H1 (cell line): ENCODE data around the gene NOL9. TPM values are rescaled to one million over a fixed set of nuclear protein-coding genes. Genes with fewer than 3 reads are reported as not detected.

Source experiments
- CTCF ChIA-PET: fragments of 300-600 bp; sonication (Branson Sonifier 250); formaldehyde crosslinking; loops from one replicate; lab custom pipeline; 2021; ENCODE audit not compliant: partially characterized antibody; lab: Charles Lee
- POLR2A ChIA-PET: fragments of 300-600 bp; sonication (Branson Sonifier 250); formaldehyde crosslinking; loops from one replicate; lab custom pipeline; 2021; ENCODE audit warnings: inconsistent platforms; ENCODE audit not compliant: partially characterized antibody; lab: Charles Lee
- DNase-seq, 2 experiments: peaks; one replicate each; pipeline versions ENCODE4 v3.0.0 to v3.0.0-alpha.2; 2010 to 2022; ENCODE audit warnings: low spot score in 2 of 2, low read depth in 1 of 2, mixed read lengths in 1 of 2
- FAIRE-seq: peaks from 2 replicates; lab custom pipeline; 2011; peaks lifted over from hg19 to GRCh38; lab: Jason Lieb, UNC
- H2AFZ ChIP-seq: 2 replicates; pipeline ENCODE4 v1.8.1; 2012; ENCODE audit warnings: low read length, inconsistent platforms
- H2AK5ac ChIP-seq: 2 replicates; pipeline ENCODE4 v1.6.1; 2013; ENCODE audit warnings: low read depth, low read length
- H2BK120ac ChIP-seq: replicated peaks from 2 replicates; pipeline ENCODE3; 2013; ENCODE audit warnings: low read depth, low read length, inconsistent platforms
- H2BK12ac ChIP-seq: 2 replicates; pipeline ENCODE4 v1.6.1; 2013; ENCODE audit warnings: low read depth, low read length
- H2BK15ac ChIP-seq: 2 replicates; pipeline ENCODE4 v1.6.1; 2013; ENCODE audit warnings: low read length
- H2BK20ac ChIP-seq: 2 replicates; pipeline ENCODE4 v1.6.1; 2013; ENCODE audit warnings: low read length
- H2BK5ac ChIP-seq: 2 replicates; pipeline ENCODE4 v1.6.1; 2013; ENCODE audit warnings: low read depth, low read length
- H3K14ac ChIP-seq: 2 replicates; pipeline ENCODE4 v1.6.1; 2013; ENCODE audit warnings: inconsistent platforms; ENCODE audit not compliant: insufficient read length
- H3K18ac ChIP-seq: 2 replicates; pipeline ENCODE4 v1.6.1; 2013; ENCODE audit warnings: low read length; ENCODE audit errors: extremely low read depth
- H3K23ac ChIP-seq: 2 replicates; pipeline ENCODE4 v1.6.1; 2013; ENCODE audit warnings: inconsistent platforms; ENCODE audit not compliant: insufficient read length
- H3K23me2 ChIP-seq: 2 replicates; pipeline ENCODE4 v1.6.1; 2013; ENCODE audit warnings: low read depth, low read length
- H3K27ac ChIP-seq: 2 replicates; pipeline ENCODE4 v1.6.1; 2011; ENCODE audit warnings: low read depth, low read length, inconsistent platforms
- H3K27me3 ChIP-seq, 4 experiments: replicated peaks in 1 of 4; 1 replicate in 1 of 4; 2 replicates in 3 of 4; pipeline versions ENCODE4 v1.6.1 to v1.8.1; 2011 to 2013; ENCODE audit warnings: low read length in 3 of 4, mild to moderate bottlenecking in 3 of 4, inconsistent platforms in 2 of 4, mixed read lengths in 2 of 4, moderate library complexity in 1 of 4; ENCODE audit not compliant: control insufficient read depth in 3 of 4, insufficient read depth in 3 of 4; ENCODE audit errors: extremely low read depth in 1 of 4
- H3K36me3 ChIP-seq, 4 experiments: 2 replicates each; pipeline versions ENCODE4 v1.6.1 to v1.8.1; 2011 to 2013; ENCODE audit warnings: mild to moderate bottlenecking in 4 of 4, low read length in 3 of 4, moderate library complexity in 2 of 4, control low read depth in 1 of 4, inconsistent platforms in 1 of 4; ENCODE audit not compliant: insufficient read depth in 4 of 4, control insufficient read depth in 2 of 4
- H3K4ac ChIP-seq: replicated peaks from 2 replicates; pipeline ENCODE3; 2013; ENCODE audit warnings: low read length, low read depth, mixed read lengths, inconsistent platforms; ENCODE audit not compliant: insufficient read length
- H3K4me1 ChIP-seq, 4 experiments: replicated peaks in 1 of 4; 1 replicate in 1 of 4; 2 replicates in 3 of 4; pipeline versions ENCODE4 v1.6.1 to v1.8.1; 2011 to 2013; ENCODE audit warnings: low read length in 3 of 4, inconsistent platforms in 2 of 4, mixed read lengths in 1 of 4; ENCODE audit not compliant: insufficient read depth in 4 of 4, control insufficient read depth in 3 of 4
- H3K4me2 ChIP-seq, 2 experiments: 2 replicates each; pipeline versions ENCODE4 v1.6.1 to v1.8.1; 2011 to 2013; ENCODE audit warnings: low read depth in 2 of 2, low read length in 2 of 2, control low read depth in 1 of 2, inconsistent platforms in 1 of 2, mild to moderate bottlenecking in 1 of 2; ENCODE audit not compliant: insufficient read depth in 1 of 2
- H3K4me3 ChIP-seq, 4 experiments: fragments of 200-600, 300-600 bp in 1 of 4; sonication (generic), shearing (Covaris generic), sonication (Bioruptor Twin) in 1 of 4; 2 replicates each; pipeline versions ENCODE4 v1.5.1 to v1.8.1; 2011 to 2016; ENCODE audit warnings: low read length in 4 of 4, low read depth in 3 of 4, control low read depth in 2 of 4, inconsistent platforms in 2 of 4, mild to moderate bottlenecking in 2 of 4, mixed read lengths in 1 of 4, moderate library complexity in 1 of 4; ENCODE audit not compliant: insufficient read depth in 2 of 4; ENCODE audit errors: extremely low read depth in 1 of 4
- H3K56ac ChIP-seq: replicated peaks from 2 replicates; pipeline ENCODE3; 2013; ENCODE audit warnings: low read depth, mild to moderate bottlenecking, mixed read lengths, low read length, inconsistent platforms; ENCODE audit not compliant: insufficient read length
- H3K79me1 ChIP-seq: 2 replicates; pipeline ENCODE4 v1.6.1; 2013; ENCODE audit warnings: low read depth, low read length, control low read depth
- H3K79me2 ChIP-seq, 2 experiments: 2 replicates each; pipeline versions ENCODE4 v1.6.1 to v1.8.1; 2012 to 2013; ENCODE audit warnings: low read length in 2 of 2, mild to moderate bottlenecking in 2 of 2, inconsistent platforms in 1 of 2; ENCODE audit not compliant: insufficient read depth in 2 of 2, control insufficient read depth in 1 of 2
- H3K9ac ChIP-seq, 4 experiments: replicated peaks in 1 of 4; 1 replicate in 1 of 4; 2 replicates in 3 of 4; pipeline versions ENCODE4 v1.6.1 to v1.8.1; 2011 to 2013; ENCODE audit warnings: low read depth in 3 of 4, low read length in 3 of 4, control low read depth in 2 of 4, mild to moderate bottlenecking in 2 of 4, moderate library complexity in 2 of 4, inconsistent platforms in 1 of 4; ENCODE audit errors: extremely low read depth in 1 of 4
- H3K9me3 ChIP-seq, 2 experiments: 2 replicates each; pipeline versions ENCODE4 v1.6.1 to v1.8.1; 2012 to 2013; ENCODE audit warnings: mild to moderate bottlenecking in 2 of 2, moderate library complexity in 2 of 2, control low read depth in 1 of 2, inconsistent platforms in 1 of 2, low read depth in 1 of 2, low read length in 1 of 2, mixed read lengths in 1 of 2; ENCODE audit not compliant: insufficient read depth in 2 of 2
- H4K20me1 ChIP-seq, 2 experiments: replicated peaks in 1 of 2; 2 replicates each; pipeline versions ENCODE3 to v1.8.1; 2011 to 2013; ENCODE audit warnings: inconsistent platforms in 2 of 2, low read length in 2 of 2, mild to moderate bottlenecking in 1 of 2; ENCODE audit not compliant: insufficient read depth in 2 of 2, control insufficient read depth in 1 of 2
- H4K5ac ChIP-seq: 2 replicates; pipeline ENCODE4 v1.6.1; 2013; ENCODE audit warnings: low read length, low read depth, mixed read lengths, inconsistent platforms; ENCODE audit not compliant: insufficient read length
- H4K8ac ChIP-seq: 2 replicates; pipeline ENCODE4 v1.8.0; 2013; ENCODE audit warnings: mild to moderate bottlenecking, moderate library complexity, low read length, inconsistent platforms; ENCODE audit not compliant: insufficient read depth; ENCODE audit errors: extremely low read depth
- H4K91ac ChIP-seq: replicated peaks from 2 replicates; pipeline ENCODE3; 2013; ENCODE audit warnings: low read length, mixed read lengths, inconsistent platforms; ENCODE audit not compliant: insufficient read length
- ASH2L ChIP-seq: fragments of 200-600, 300-600 bp; sonication (generic); IDR thresholded peaks from one replicate; pipeline ENCODE4 v1.7.1; 2017; ENCODE audit warnings: low read length
- ATF2 ChIP-seq: IDR thresholded peaks from 2 replicates; pipeline ENCODE4 v1.6.1; 2012; ENCODE audit warnings: low read length, inconsistent platforms
- CBX8 ChIP-seq: fragments of 300-800, 300-1000 bp; sonication (generic); IDR thresholded peaks from 2 replicates; pipeline ENCODE4 v1.7.1; 2016; ENCODE audit warnings: low read depth, low read length, borderline replicate concordance
- CREB1 ChIP-seq: IDR thresholded peaks from 2 replicates; pipeline ENCODE4 v1.6.1; 2012; ENCODE audit warnings: inconsistent platforms
- CTCF ChIP-seq, 3 experiments: IDR thresholded peaks; 1 replicate in 2 of 3; 2 replicates in 1 of 3; pipeline versions ENCODE4 v1.5.1 to v1.6.1; 2011; ENCODE audit warnings: low read length in 3 of 3, mild to moderate bottlenecking in 3 of 3, inconsistent platforms in 2 of 3, low read depth in 1 of 3, moderate library complexity in 1 of 3; ENCODE audit not compliant: insufficient read depth in 1 of 3; ENCODE audit errors: control extremely low read depth in 1 of 3
- EZH2 ChIP-seq: fragments of 200-600 bp; sonication (generic); IDR thresholded peaks from 2 replicates; pipeline ENCODE4 v1.7.1; 2012; ENCODE audit warnings: low read depth, mild to moderate bottlenecking, moderate library complexity, low read length, inconsistent platforms; ENCODE audit not compliant: severe bottlenecking
- GTF2F1 ChIP-seq: IDR thresholded peaks from 2 replicates; pipeline ENCODE4 v1.6.1; 2012; ENCODE audit warnings: low read depth, low read length, improper control_type of control experiment, borderline replicate concordance
- TEAD4 ChIP-seq: IDR thresholded peaks from 2 replicates; pipeline ENCODE4 v1.6.1; 2012; ENCODE audit warnings: low read depth, low read length, inconsistent platforms, mixed read lengths
- WGBS, 2 experiments: shearing (Covaris generic) in 1 of 2; methylation state at CpG; one replicate each; pipeline versions ENCODE4 v1.1.6 to v1.1.7; 2013 to 2015; ENCODE audit warnings: low lambda C conversion rate in 2 of 2, mixed read lengths in 2 of 2, inconsistent platforms in 1 of 2, low coverage in 1 of 2, missing lambda C conversion rate in 1 of 2; ENCODE audit not compliant: insufficient replicate concordance in 2 of 2, insufficient coverage in 1 of 2, insufficient read length in 1 of 2; ENCODE audit errors: extremely low coverage in 1 of 2, missing lambda C conversion rate in 1 of 2; 5-methylcytosine and 5-hydroxymethylcytosine counted together
- polyA plus RNA-seq, 7 experiments: library from polyadenylated mRNA; depleted of rRNA in 3 of 7; stranded (reverse) in 5 of 7; unstranded in 2 of 7; fragments of >200 nt in 5 of 7; fragments of 200-250 nt in 2 of 7; gene quantifications; 1 replicate in 5 of 7; 2 replicates in 1 of 7; 4 replicates in 1 of 7; pipeline versions ENCODE4 v1.2.1 to v1.2.3, GENCODE V29; 2011 to 2013; ENCODE audit warnings: missing spikeins in 2 of 7, mixed read lengths in 2 of 7
- total RNA-seq: library from RNA; stranded (reverse); fragmentation: NEBNext Ultra II Directional; extraction: Animal tissue kit (Norgen Biotek cat#: 25700); gene quantifications from 2 replicates; pipeline ENCODE4 v1.2.1, GENCODE V29; 2021

NOL9 gene
- total and polyA plus RNA-seq, 2 of the 8 experiments (the other 6 are each of a cell fraction or from before 2014, with no cell fraction given): 17.1 to 38.1 TPM

GRCh38 chr1:6491966-6492365, 62.3 kb downstream of the NOL9 start:
- H2BK15ac ChIP-seq: 0 out of 2 replicates have a peak overlapping the region, but pooled peaks have one; percentile 46
- no peaks in the 10 kb centered on the region for H3K9me3 ChIP-seq
- 87% methylated on average over 10 of the region's 10 CpGs; no CpG with 5 or more reads in 1 of the 2 experiments for WGBS, 2 experiments
- no peak for DNase-seq
- H4K8ac ChIP-seq: no peak overlapping the region
- peak overlapping the region in 1 of 2 experiments; percentile 80; a peak in 2 of 4 replicates for H3K4me2 ChIP-seq
- peak overlapping the region; percentile 52; the same call in 1 of the 2 replicates for H2BK5ac ChIP-seq
- no peak overlapping the region for H2BK120ac ChIP-seq
- H3K36me3 ChIP-seq: no peaks in the 10 kb centered on the region
- CTCF ChIA-PET: interaction anchor here (0.6 to 12.0 kb wide), 11 partner anchors 12 to 132 kb away, joined by 3 to 168 read pairs (median 5); no protein-coding TSS in a partner anchor
- H3K4me3 ChIP-seq: peak overlapping the region in 1 of 4 experiments; percentile 80; a peak in 1 of 8 replicates
- H3K23me2 ChIP-seq: peaks cover 16% of the 10 kb centered on the region; the same call in 1 of the 2 replicates
- no peak overlapping the region for H3K27ac ChIP-seq
- peaks cover 2 to 7% of the 10 kb centered on the region in 2 experiments for H4K20me1 ChIP-seq
- peak overlapping the region; percentile 86; the same call in 1 of the 2 replicates for H2AK5ac ChIP-seq
- H3K56ac ChIP-seq: no peak overlapping the region
- TF ChIP-seq GTF2F1 (no peak), CREB1 (no peak), CTCF (IDR thresholded peaks at IDR 0.05; ENCODE audit: control extremely low read depth in 1 of 3, insufficient read depth in 1 of 3, low read depth in 1 of 3, low read length in 3 of 3) (no peak), EZH2 (no peak), TEAD4 (no peak), ATF2 (no peak), CBX8 (no peak), ASH2L (no peak)
- TF ChIP-seq, all 59 proteins: peak for 0
- Histone ChIP-seq H4K5ac (no peak overlapping the region), H3K79me1 (no peaks in the 10 kb centered on the region; the same call in 1 of the 2 replicates), H3K4me1 (peaks cover 0 to 37% (median 23%) of the 10 kb centered on the region in 4 experiments; a peak in 6 of 7 replicates), H4K91ac (peak overlapping the region; percentile 44), H3K9ac (no peak overlapping the region), H3K18ac (peak overlapping the region; percentile 60; the same call in 1 of the 2 replicates), H3K4ac (no peak overlapping the region), H3K23ac (no peak overlapping the region), H3K27me3 (peaks cover 0 to 14% (median 11%) of the 10 kb centered on the region in 4 experiments; a peak in 5 of 7 replicates), H2AFZ (no peak overlapping the region), H3K14ac (no peak overlapping the region), H3K79me2 (no peaks in the 10 kb centered on the region), H2BK20ac (no peak overlapping the region), H2BK12ac (peak overlapping the region; percentile 87; the same call in 1 of the 2 replicates)
- no peak for FAIRE-seq
- POLR2A ChIA-PET: interaction anchor here (0.9 to 1.9 kb wide), 3 partner anchors 13 to 118 kb away, joined by 3 to 4 read pairs (median 3); partner anchors contain the start of gene KLHL21
